Testis (tissue), 3 donors: ENCODE measurements around the gene CENPV. TPM values are rescaled to one million over a fixed set of nuclear protein-coding genes. Genes with fewer than 3 reads are reported as not detected.
"Not testable (repeated sequence)": the region's sequence is repeated elsewhere in the genome, so short reads cannot be mapped to it uniquely, and the experiment has no call there.

Experiments used
- DNase-seq: peaks from one replicate; pipeline ENCODE4 v3.0.0-alpha.2; 2019
- H3K27ac ChIP-seq, 2 donors: fragments of 200-600 bp; sonication (generic); one replicate each; pipeline ENCODE4 v1.5.1; 2019
- H3K27me3 ChIP-seq: fragments of 200-600 bp; sonication (generic); one replicate; pipeline ENCODE4 v1.5.1; 2019
- H3K36me3 ChIP-seq: fragments of 200-600 bp; sonication (generic); one replicate; pipeline ENCODE4 v1.5.1; 2017; ENCODE audit warnings: low read depth; ENCODE audit errors: missing control alignments
- H3K4me1 ChIP-seq: fragments of 200-600 bp; sonication (generic); one replicate; pipeline ENCODE4 v1.5.1; 2019
- H3K4me3 ChIP-seq, 2 donors: fragments of 200-600 bp; sonication (generic); one replicate each; pipeline ENCODE4 v1.5.1; 2017 to 2019
- H3K9me3 ChIP-seq: fragments of 200-600 bp; sonication (generic); one replicate; pipeline ENCODE4 v1.5.1; 2017
- CTCF ChIP-seq, 3 experiments: fragments of 450-650 bp in 2 of 3; fragments of 200-600 bp in 1 of 3; sonication (generic) in 1 of 3; IDR thresholded peaks; one replicate each; pipeline ENCODE4 v1.5.1; 2016 to 2019; ENCODE audit warnings: antibody characterized with exemption in 3 of 3, mild to moderate bottlenecking in 2 of 3, moderate library complexity in 1 of 3
- POLR2A ChIP-seq: fragments of 450-650 bp; IDR thresholded peaks from one replicate; pipeline ENCODE4 v1.6.1; 2017; ENCODE audit warnings: antibody characterized with exemption, mild to moderate bottlenecking, moderate library complexity
- WGBS, 2 donors: methylation state at CpG; one replicate each; pipeline ENCODE4 v1.1.5; 2018; 5-methylcytosine and 5-hydroxymethylcytosine counted together
- intact Hi-C: fragments of 100-400 bp; cut with DNase I; formaldehyde crosslinking; loops from one replicate; pipeline ENCODE4 v1.15.1; 2023; ENCODE audit warnings: low total_unique reads
- polyA plus RNA-seq: library from polyadenylated mRNA; stranded (reverse); fragments of 350-450 nt; fragmentation: Illumina TruSeq; extraction: RNeasy Lipid Tissue Mini Kit (QIAGEN cat#74804); gene quantifications from one replicate; pipeline ENCODE4 v1.2.3, GENCODE V29; 2014; ENCODE audit warnings: low read depth, low replicate concordance; ENCODE audit not compliant: insufficient read depth
- total RNA-seq, 2 donors: library from RNA; depleted of rRNA; stranded (reverse); fragments of >200 nt; gene quantifications; one replicate each; pipeline ENCODE4 v1.2.3, GENCODE V29; 2016

CENPV gene
- total and polyA plus RNA-seq, 3 donors from 2014 or later = 73.5 to 119 (median 82.3) TPM

GRCh38 chr17:16313139-16314090 lies 39.9 kb downstream of the CENPV start:
- intact Hi-C loops = no loop called here
- H3K4me3 ChIP-seq = no peak overlapping the region
- no peaks in the 10 kb centered on the region for H3K36me3 ChIP-seq
- WGBS, 2 donors = 76 to 88% methylated on average over 7 of the region's 7 CpGs
- H3K4me1 ChIP-seq = no peaks in the 10 kb centered on the region
- TF ChIP-seq CTCF (IDR thresholded peaks at IDR 0.05) (no peak), POLR2A (no peak)
- DNase-seq = no peak
- no peaks in the 10 kb centered on the region for H3K9me3 ChIP-seq
- H3K27me3 ChIP-seq = no peaks in the 10 kb centered on the region
- no peak overlapping the region for H3K27ac ChIP-seq

GRCh38 chr17:16312061-16312460 lies 41.2 kb downstream of the CENPV start:
- DNase-seq, H3K9me3 ChIP-seq, H3K36me3 ChIP-seq, H3K27me3 ChIP-seq, H3K4me1 ChIP-seq, H3K27ac ChIP-seq, intact Hi-C loops: not testable (repeated sequence)
- peak overlapping the region in 1 of 2 donors; percentile 34 for H3K4me3 ChIP-seq
- 80 to 86% methylated on average over 1 to 17 of the region's 34 CpGs for WGBS, 2 donors

- 94 to 97% methylated on average over 8 of the region's 8 CpGs for WGBS, 2 donors
- intact Hi-C loops = no loop called here
- no peak overlapping the region for H3K27ac ChIP-seq
- no peaks in the 10 kb centered on the region for H3K36me3 ChIP-seq
- H3K27me3 ChIP-seq = no peaks in the 10 kb centered on the region
- H3K4me1 ChIP-seq = peaks cover 6% of the 10 kb centered on the region
- no peaks in the 10 kb centered on the region for H3K9me3 ChIP-seq
- no peak for DNase-seq
- TF ChIP-seq POLR2A (no peak), CTCF (IDR thresholded peaks at IDR 0.05) (no peak)
- no peak overlapping the region for H3K4me3 ChIP-seq
These were observed 47.1 kb downstream of the CENPV start for GRCh38 chr17:16306211-16306610.

GRCh38 chr17:16304830-16305229 lies 48.4 kb downstream of the CENPV start:
- Histone ChIP-seq H3K27ac (no peak overlapping the region), H3K36me3 (no peaks in the 10 kb centered on the region), H3K9me3 (no peaks in the 10 kb centered on the region), H3K27me3 (no peaks in the 10 kb centered on the region), H3K4me3 (no peak overlapping the region), H3K4me1 (peaks cover 6% of the 10 kb centered on the region)
- WGBS, 2 donors = 69 to 78% methylated on average over 3 of the region's 3 CpGs
- TF ChIP-seq CTCF (IDR thresholded peaks at IDR 0.05) = no peak
- no peak for TF ChIP-seq POLR2A
- intact Hi-C loops = no loop called here
- no peak for DNase-seq

GRCh38 chr17:16302856-16303255 lies 50.4 kb downstream of the CENPV start:
- no peak for TF ChIP-seq CTCF (IDR thresholded peaks at IDR 0.05)
- no peak for TF ChIP-seq POLR2A
- Histone ChIP-seq H3K4me1 (peaks cover 6% of the 10 kb centered on the region), H3K27me3 (no peaks in the 10 kb centered on the region), H3K27ac (no peak overlapping the region), H3K36me3 (no peaks in the 10 kb centered on the region), H3K9me3 (no peaks in the 10 kb centered on the region), H3K4me3 (no peak overlapping the region)
- WGBS, 2 donors = 52 to 66% methylated on average over 4 of the region's 4 CpGs
- intact Hi-C loops = no loop called here
- DNase-seq = no peak
